Mucosa of stomach (tissue), 1 donor: Measurements from ENCODE around the gene ATP5ME.

Experiments used
- H3K27me3 ChIP-seq: one replicate; pipeline ENCODE4 v1.7.0; 2013; ENCODE audit warnings: mild to moderate bottlenecking, low read length; ENCODE audit not compliant: control insufficient read depth, insufficient read depth
- H3K36me3 ChIP-seq: one replicate; pipeline ENCODE4 v1.7.0; 2013; ENCODE audit warnings: low read length; ENCODE audit not compliant: control insufficient read depth, insufficient read depth
- H3K4me1 ChIP-seq: one replicate; pipeline ENCODE4 v1.7.0; 2013; ENCODE audit warnings: mild to moderate bottlenecking, low read length; ENCODE audit not compliant: control insufficient read depth, insufficient read depth
- H3K4me3 ChIP-seq: one replicate; pipeline ENCODE4 v1.7.0; 2013; ENCODE audit warnings: low read length
- H3K9ac ChIP-seq: one replicate; pipeline ENCODE4 v1.7.0; 2013; ENCODE audit warnings: mild to moderate bottlenecking, low read length, moderate library complexity
- H3K9me3 ChIP-seq: one replicate; pipeline ENCODE4 v1.7.0; 2013; ENCODE audit warnings: mild to moderate bottlenecking, low read length, moderate library complexity; ENCODE audit not compliant: control insufficient read depth
- donor health status: Pancreatic carcinoma.

The ATP5ME gene

GRCh38 chr4:660401-660800 lies 13.7 kb downstream of the ATP5ME start:
- H3K9me3 ChIP-seq: no peaks in the 10 kb centered on the region
- no peak overlapping the region for H3K4me3 ChIP-seq
- H3K4me1 ChIP-seq: peaks cover 3% of the 10 kb centered on the region
- no peaks in the 10 kb centered on the region for H3K36me3 ChIP-seq
- no peak overlapping the region for H3K9ac ChIP-seq
- H3K27me3 ChIP-seq: peaks cover 13% of the 10 kb centered on the region

DNA sequence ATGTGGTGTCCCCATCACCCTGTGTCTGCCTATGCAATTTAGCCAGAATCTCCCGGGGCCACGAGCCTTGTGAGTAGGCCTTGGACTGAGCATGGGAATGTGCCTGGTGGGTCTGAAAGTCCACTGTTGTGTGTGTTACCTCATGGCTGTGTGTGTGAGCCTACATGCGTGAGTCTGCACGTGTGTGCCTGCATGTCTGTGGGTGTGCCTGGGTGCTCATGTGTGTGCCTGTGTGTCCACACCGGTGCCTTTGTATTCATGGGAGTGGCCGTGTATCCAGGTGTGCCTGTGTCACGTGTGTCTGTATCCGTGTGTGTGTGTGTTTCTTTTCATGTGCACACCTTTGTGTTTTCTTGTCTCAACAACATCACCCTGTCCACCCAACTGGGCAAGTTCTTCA lies 14.2 kb downstream of the ATP5ME start:
- peaks cover 15% of the 10 kb centered on the region for H3K27me3 ChIP-seq
- H3K4me3 ChIP-seq: no peak overlapping the region
- no peak overlapping the region for H3K9ac ChIP-seq

GRCh38 chr4:658681-659667 lies 15.1 kb downstream of the ATP5ME start:
- Histone ChIP-seq H3K4me3 (no peak overlapping the region), H3K27me3 (peaks cover 12% of the 10 kb centered on the region), H3K36me3 (no peaks in the 10 kb centered on the region), H3K9ac (no peak overlapping the region), H3K4me1 (peaks cover 3% of the 10 kb centered on the region), H3K9me3 (no peaks in the 10 kb centered on the region)

More for the DNA sequence above, 14.2 kb downstream of the ATP5ME start:
- Histone ChIP-seq H3K9me3 (no peaks in the 10 kb centered on the region), H3K36me3 (no peaks in the 10 kb centered on the region), H3K4me1 (peaks cover 3% of the 10 kb centered on the region)

DNA sequence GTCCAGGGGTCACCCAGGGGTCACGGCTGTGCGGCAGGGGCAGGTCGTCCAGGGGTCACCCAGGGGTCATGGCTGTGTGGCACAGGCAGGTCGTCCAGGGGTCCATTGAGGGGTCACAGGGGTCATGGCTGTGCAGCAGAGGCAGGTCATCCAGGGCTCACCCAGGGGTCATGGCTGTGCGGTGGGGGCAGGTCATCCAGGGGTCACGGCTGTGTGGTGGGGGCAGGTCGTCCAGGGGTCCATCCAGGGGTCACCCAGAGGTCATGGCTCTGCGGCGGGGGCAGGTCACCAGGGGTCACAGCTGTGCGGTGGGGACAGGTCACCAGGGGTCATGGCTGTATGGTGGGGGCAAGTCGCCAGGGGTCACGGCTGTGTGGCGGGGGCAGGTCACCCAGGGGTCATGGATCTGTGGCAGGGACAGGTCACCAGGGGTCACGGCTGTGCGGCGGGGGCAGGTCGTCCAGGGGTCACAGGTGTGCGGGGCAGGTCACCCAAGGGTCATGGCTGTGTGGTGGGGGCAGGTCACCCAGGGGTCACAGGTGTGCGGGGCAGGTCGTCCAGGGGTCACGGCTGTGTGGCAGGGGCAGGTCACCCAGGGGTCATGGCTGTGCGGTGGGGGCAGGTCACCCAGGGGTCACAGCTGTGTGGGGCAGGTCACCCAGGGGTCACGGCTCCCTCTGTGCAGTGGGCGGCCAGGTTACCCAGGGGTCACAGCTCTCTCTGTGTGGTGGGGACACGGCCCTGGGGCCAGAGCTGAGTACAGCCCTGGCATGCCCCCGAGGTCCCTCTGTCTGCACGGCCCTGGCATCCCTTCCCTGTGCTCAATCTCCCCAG lies 16.0 kb downstream of the ATP5ME start:
- Histone ChIP-seq H3K9ac (no peak overlapping the region), H3K4me3 (no peak overlapping the region), H3K27me3 (peaks cover 5% of the 10 kb centered on the region), H3K9me3 (no peaks in the 10 kb centered on the region), H3K36me3 (no peaks in the 10 kb centered on the region), H3K4me1 (no peaks in the 10 kb centered on the region)

DNA sequence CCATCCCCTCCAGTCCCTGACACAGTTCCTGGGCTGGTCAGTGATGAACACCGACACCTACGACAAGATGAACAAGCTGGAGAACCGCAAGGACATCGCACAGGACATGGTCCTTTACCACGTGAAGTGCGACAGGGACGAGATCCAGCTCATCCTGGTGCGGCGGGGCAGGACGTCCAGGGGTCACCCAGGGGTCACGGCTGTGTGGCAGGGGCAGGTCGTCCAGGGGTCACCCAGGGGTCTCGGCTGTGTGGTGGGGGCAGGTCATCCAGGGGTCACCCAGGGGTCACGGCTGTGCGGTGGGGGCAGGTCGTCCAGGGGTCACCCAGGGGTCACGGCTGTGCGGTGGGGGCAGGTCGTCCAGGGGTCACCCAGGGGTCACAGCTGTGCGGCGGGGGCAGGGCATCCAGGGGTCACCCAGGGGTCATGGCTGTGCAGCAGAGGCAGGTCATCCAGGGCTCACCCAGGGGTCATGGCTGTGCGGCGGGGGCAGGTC lies 16.7 kb downstream of the ATP5ME start:
- no peaks in the 10 kb centered on the region for H3K9me3 ChIP-seq
- H3K27me3 ChIP-seq: peaks cover 4% of the 10 kb centered on the region
- no peak overlapping the region for H3K9ac ChIP-seq
- no peaks in the 10 kb centered on the region for H3K36me3 ChIP-seq
- no peaks in the 10 kb centered on the region for H3K4me1 ChIP-seq
- H3K4me3 ChIP-seq: no peak overlapping the region

DNA sequence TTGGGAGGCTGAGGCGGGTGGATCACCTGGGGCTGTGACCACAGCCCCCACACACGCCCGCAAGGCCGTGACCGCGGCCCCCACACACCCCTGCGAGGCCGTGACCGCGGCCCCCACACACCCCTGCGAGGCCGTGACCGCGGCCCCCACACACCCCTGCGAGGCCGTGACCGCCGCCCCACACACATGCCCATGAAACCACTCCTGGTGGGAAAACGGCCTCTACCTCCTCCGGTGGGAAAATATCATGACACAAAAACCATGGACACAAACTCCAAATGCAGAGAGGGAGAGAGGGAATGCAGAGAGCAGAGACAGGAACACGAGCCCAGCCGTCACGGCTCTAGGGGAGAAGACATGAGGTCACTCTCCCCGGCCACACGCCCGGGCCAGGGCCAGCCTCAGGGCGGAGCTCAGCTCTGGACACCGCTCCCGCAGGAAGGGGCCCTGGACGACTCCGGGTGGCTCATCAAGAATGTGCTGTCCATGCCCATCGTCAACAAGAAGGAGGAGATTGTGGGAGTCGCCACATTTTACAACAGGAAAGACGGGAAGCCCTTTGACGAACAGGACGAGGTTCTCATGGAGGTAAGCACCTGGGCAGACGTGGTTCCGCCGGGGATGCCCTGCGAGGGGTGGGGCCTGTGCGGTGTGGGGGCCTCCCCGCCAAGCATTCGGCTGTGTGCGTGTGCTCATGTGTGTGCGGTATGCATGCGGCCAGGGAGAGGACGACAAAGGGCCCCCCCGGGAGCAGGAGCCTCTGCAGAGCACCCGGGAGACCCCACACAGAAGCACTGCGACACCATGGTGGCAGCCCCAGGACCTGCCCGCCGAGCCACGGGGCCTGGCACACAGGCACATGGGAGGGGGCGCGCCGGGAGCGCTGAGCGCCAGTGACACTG lies 17.4 kb downstream of the ATP5ME start:
- no peak overlapping the region for H3K9ac ChIP-seq

DNA sequence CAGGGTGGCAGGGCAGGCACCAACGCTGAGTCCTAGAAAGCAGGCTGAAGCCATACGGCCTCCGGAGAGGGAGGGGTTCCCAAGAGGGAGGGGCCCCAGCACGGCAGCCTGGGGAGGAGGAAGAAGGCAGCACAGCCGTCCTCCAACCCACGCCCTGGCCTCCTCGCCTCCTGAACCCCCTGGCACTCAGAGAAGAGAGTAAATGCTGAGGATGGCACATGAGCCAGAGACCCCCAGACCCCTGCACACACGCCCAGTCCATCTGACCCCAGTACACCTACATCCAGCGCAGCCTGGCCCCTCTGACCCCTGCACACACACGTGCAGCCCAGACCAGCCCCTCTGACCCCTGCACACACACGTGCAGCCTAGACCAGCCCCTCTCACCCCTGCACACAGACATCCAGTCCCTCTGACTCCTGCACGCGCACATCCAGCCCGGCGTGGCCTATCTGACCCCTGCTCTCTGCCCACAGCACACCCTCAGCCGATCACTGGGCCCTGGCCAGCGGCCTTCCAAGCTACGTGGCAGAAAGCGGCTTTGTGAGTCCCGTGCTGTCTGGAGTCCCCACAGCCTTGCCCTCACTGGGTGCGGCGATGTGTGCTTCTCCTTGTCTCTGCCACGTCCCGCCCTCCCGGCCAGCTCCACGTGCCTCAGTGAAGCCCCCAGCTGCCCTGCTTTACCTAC lies 18.5 kb downstream of the ATP5ME start:
- Histone ChIP-seq H3K4me1 (no peaks in the 10 kb centered on the region), H3K9me3 (no peaks in the 10 kb centered on the region), H3K27me3 (peaks cover 18% of the 10 kb centered on the region), H3K9ac (no peak overlapping the region), H3K4me3 (no peak overlapping the region), H3K36me3 (no peaks in the 10 kb centered on the region)

More for the DNA sequence above, 17.4 kb downstream of the ATP5ME start:
- H3K4me3 ChIP-seq: no peak overlapping the region
- no peaks in the 10 kb centered on the region for H3K36me3 ChIP-seq
- peaks cover 7% of the 10 kb centered on the region for H3K27me3 ChIP-seq
- no peaks in the 10 kb centered on the region for H3K9me3 ChIP-seq
- no peaks in the 10 kb centered on the region for H3K4me1 ChIP-seq

DNA sequence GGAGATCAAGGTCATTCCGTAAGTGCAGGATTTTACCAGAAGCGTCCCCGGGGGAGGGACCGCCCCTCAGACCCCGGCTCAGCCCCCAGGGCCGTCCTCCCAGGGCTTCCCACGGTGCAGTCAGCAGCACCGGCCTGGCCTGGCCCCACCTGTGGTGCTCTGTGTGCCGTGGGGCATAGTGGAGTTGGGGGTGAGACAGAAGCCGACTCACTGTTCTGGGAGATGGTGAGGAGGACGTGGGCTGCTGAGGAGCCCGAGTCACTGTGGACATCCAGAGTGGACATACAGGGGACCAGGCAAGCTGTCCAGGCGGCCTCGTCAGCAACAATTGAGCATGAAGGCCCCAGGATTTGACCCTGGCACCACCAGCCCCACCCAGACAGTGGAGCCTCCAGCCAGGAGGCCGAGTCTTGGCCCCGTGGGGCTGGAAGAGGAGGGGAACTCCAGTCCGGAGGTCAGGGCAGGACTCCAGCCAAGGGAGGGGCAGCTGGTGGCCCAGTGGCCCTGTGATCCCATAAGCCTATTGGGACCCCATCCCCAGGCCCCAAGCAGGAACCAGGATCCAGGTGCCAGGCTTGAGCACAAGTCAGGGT lies 19.1 kb downstream of the ATP5ME start:
- Histone ChIP-seq H3K9ac (no peak overlapping the region), H3K27me3 (peaks cover 25% of the 10 kb centered on the region)

DNA sequence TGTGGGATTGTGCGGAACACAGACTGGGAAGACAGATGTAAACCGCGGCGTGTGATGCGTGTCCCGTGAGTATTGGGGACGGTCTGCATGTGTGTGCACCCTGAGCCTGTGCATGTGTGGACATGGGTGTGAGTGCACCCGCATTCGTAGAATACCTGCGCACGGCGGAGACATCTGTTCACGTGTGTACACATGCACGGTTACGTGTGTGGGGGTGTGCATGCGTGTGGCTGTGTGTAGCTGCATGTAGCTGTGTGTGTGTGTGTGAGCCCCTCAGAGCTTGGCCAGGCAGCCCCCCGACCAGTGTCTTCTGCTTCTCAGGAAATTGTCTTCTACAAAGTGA lies 19.6 kb downstream of the ATP5ME start:
- Histone ChIP-seq H3K27me3 (peaks cover 26% of the 10 kb centered on the region), H3K4me1 (no peaks in the 10 kb centered on the region), H3K36me3 (no peaks in the 10 kb centered on the region), H3K4me3 (no peak overlapping the region), H3K9ac (no peak overlapping the region), H3K9me3 (no peaks in the 10 kb centered on the region)

More for the DNA sequence above, 19.1 kb downstream of the ATP5ME start:
- no peaks in the 10 kb centered on the region for H3K9me3 ChIP-seq
- H3K4me1 ChIP-seq: no peaks in the 10 kb centered on the region
- H3K4me3 ChIP-seq: no peak overlapping the region
- no peaks in the 10 kb centered on the region for H3K36me3 ChIP-seq

DNA sequence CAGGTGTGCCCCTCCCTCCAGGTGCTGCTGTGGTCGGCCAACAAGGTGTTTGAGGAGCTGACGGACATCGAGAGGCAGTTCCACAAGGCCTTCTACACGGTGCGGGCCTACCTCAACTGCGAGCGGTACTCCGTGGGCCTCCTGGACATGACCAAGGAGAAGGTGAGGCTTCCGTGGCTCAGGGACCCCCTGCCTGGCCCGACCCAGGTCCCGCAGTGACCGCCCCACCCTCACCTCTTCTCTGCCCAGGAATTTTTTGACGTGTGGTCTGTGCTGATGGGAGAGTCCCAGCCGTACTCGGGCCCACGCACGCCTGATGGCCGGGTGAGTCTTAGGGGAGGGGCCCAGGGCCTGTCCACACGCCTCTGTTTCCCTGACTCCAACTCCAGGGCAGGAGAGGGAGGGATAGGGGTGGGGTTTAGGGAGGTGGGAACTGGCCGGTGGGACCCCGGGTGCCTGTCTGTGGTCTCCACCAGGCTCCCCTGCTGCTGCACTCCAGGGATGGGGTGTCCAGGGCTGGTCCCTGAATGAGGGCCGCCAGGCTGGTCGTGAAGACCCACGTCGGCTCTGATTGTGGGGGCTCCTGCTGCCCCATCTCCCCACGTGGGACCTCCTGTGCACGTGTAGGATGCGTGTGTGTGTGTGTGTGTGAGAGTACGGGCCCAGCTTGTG lies 20.1 kb downstream of the ATP5ME start:
- Histone ChIP-seq H3K4me3 (no peak overlapping the region), H3K9ac (no peak overlapping the region), H3K36me3 (no peaks in the 10 kb centered on the region), H3K9me3 (no peaks in the 10 kb centered on the region), H3K4me1 (no peaks in the 10 kb centered on the region), H3K27me3 (peaks cover 26% of the 10 kb centered on the region)
